ENCODE results near the gene NTM. TPM values are rescaled to one million over a fixed set of nuclear protein-coding genes. Genes with fewer than 3 reads are reported as not detected.

NTM gene
- total and polyA plus RNA-seq, 2 donors (not counting 3 experiments of a cell fraction or from before 2014, with no cell fraction given): 1.00 to 1.1 TPM

- POLR2A ChIA-PET: no interaction called here
- no peak overlapping the region for H3K9ac ChIP-seq (replicated peaks; ENCODE audit: extremely low read depth, insufficient read depth, low read length)
- no peaks in the 10 kb centered on the region for H3K79me2 ChIP-seq (ENCODE audit: control insufficient read depth, insufficient read depth, low read length)
- H2AFZ ChIP-seq (ENCODE audit: low read depth, low read length): no peak overlapping the region
- dilution Hi-C loops (cut with MboI; ENCODE audit: extremely low pct_ligation_motif_present, low sequenced_read_pairs) (no loop called here), intact Hi-C loops (cut with micrococcal nuclease) (no loop called here)
- H3K9me3 ChIP-seq (replicated peaks; ENCODE audit: control insufficient read depth, insufficient read depth, low read length): no peaks in the 10 kb centered on the region
- no TSS peak for BruUV-seq (replicated peaks)
- TF ChIP-seq POLR2A (IDR thresholded peaks at IDR 0.05; ENCODE audit: low read depth, low read length) (no peak), EZH2 (IDR thresholded peaks at IDR 0.05; ENCODE audit: borderline replicate concordance, low read depth, low read length, severe bottlenecking) (no peak), FOS (IDR thresholded peaks at IDR 0.05; ENCODE audit: borderline replicate concordance, insufficient read depth, low read length) (no peak), CTCF (IDR thresholded peaks at IDR 0.05; ENCODE audit: extremely low read depth in 1 of 2, insufficient read depth in 1 of 2, low read depth in 1 of 2, low read length in 2 of 2) (no peak), GATA2 (IDR thresholded peaks at IDR 0.05; ENCODE audit: insufficient read depth, insufficient read length, low read depth, low read length) (no peak), MAX (IDR thresholded peaks at IDR 0.05; ENCODE audit: insufficient read depth, insufficient read length) (no peak)
- FAIRE-seq (no peak), DNase-seq (ENCODE audit: low read depth, low spot score) (no peak)
- no peak overlapping the region for H3K4me2 ChIP-seq (ENCODE audit: insufficient read depth, low read length)
- H4K20me1 ChIP-seq (replicated peaks; ENCODE audit: control insufficient read depth, extremely low read depth, insufficient read depth, low read length): no peaks in the 10 kb centered on the region
- H3K27me3 ChIP-seq (ENCODE audit: control insufficient read depth in 2 of 2, insufficient read depth in 2 of 2, low read length in 2 of 2): no peaks in the 10 kb centered on the region
- H3K27ac ChIP-seq (ENCODE audit: insufficient read depth, low read depth, low read length): no peak overlapping the region
- H3K4me1 ChIP-seq (ENCODE audit: control insufficient read depth, extremely low read depth, insufficient read depth, low read length): no peaks in the 10 kb centered on the region
- H3K36me3 ChIP-seq (ENCODE audit: control insufficient read depth in 2 of 2, extremely low read depth in 1 of 2, insufficient read depth in 2 of 2, low read length in 2 of 2): no peaks in the 10 kb centered on the region
- CTCF ChIA-PET: no interaction called here
- H3K4me3 ChIP-seq (replicated peaks in 1 of 3; ENCODE audit: insufficient read depth in 1 of 3, low read depth in 1 of 3, low read length in 3 of 3): no peak overlapping the region
- H3K9me1 ChIP-seq (replicated peaks; ENCODE audit: control insufficient read depth, extremely low read depth, insufficient read depth, low read length): no peaks in the 10 kb centered on the region
Measured at GRCh38 chr11:131464461-131464860, 94.0 kb downstream of the NTM start.

GRCh38 chr11:131465039-131465438 is 94.6 kb downstream of the NTM start:
- no peaks in the 10 kb centered on the region for H3K9me3 ChIP-seq (replicated peaks; ENCODE audit: control insufficient read depth, insufficient read depth, low read length)
- H3K9me1 ChIP-seq (replicated peaks; ENCODE audit: control insufficient read depth, extremely low read depth, insufficient read depth, low read length): no peaks in the 10 kb centered on the region
- no peaks in the 10 kb centered on the region for H3K27me3 ChIP-seq (ENCODE audit: control insufficient read depth in 2 of 2, insufficient read depth in 2 of 2, low read length in 2 of 2)
- H3K79me2 ChIP-seq (ENCODE audit: control insufficient read depth, insufficient read depth, low read length): no peaks in the 10 kb centered on the region
- DNase-seq (ENCODE audit: low read depth, low spot score): no peak
- no peak overlapping the region for H2AFZ ChIP-seq (ENCODE audit: low read depth, low read length)
- no peak overlapping the region for H3K4me2 ChIP-seq (ENCODE audit: insufficient read depth, low read length)
- ChIA-PET POLR2A (no interaction called here), CTCF (no interaction called here)
- no peaks in the 10 kb centered on the region for H3K4me1 ChIP-seq (ENCODE audit: control insufficient read depth, extremely low read depth, insufficient read depth, low read length)
- no peak for FAIRE-seq
- intact Hi-C loops (cut with micrococcal nuclease): no loop called here
- dilution Hi-C loops (cut with MboI; ENCODE audit: extremely low pct_ligation_motif_present, low sequenced_read_pairs): no loop called here
- H4K20me1 ChIP-seq (replicated peaks; ENCODE audit: control insufficient read depth, extremely low read depth, insufficient read depth, low read length): no peaks in the 10 kb centered on the region
- no TSS peak for BruUV-seq (replicated peaks)
- H3K4me3 ChIP-seq (replicated peaks in 1 of 3; ENCODE audit: insufficient read depth in 1 of 3, low read depth in 1 of 3, low read length in 3 of 3): no peak overlapping the region
- no peak overlapping the region for H3K9ac ChIP-seq (replicated peaks; ENCODE audit: extremely low read depth, insufficient read depth, low read length)
- TF ChIP-seq GATA2 (IDR thresholded peaks at IDR 0.05; ENCODE audit: insufficient read depth, insufficient read length, low read depth, low read length) (no peak), FOS (IDR thresholded peaks at IDR 0.05; ENCODE audit: borderline replicate concordance, insufficient read depth, low read length) (no peak), POLR2A (IDR thresholded peaks at IDR 0.05; ENCODE audit: low read depth, low read length) (no peak), EZH2 (IDR thresholded peaks at IDR 0.05; ENCODE audit: borderline replicate concordance, low read depth, low read length, severe bottlenecking) (no peak), MYC (IDR thresholded peaks at IDR 0.05; ENCODE audit: low read depth, low read length) (no peak), CTCF (IDR thresholded peaks at IDR 0.05; ENCODE audit: extremely low read depth in 1 of 2, insufficient read depth in 1 of 2, low read depth in 1 of 2, low read length in 2 of 2) (no peak), JUN (IDR thresholded peaks at IDR 0.05; ENCODE audit: borderline replicate concordance, insufficient read depth, insufficient read length, low read depth) (no peak), MAX (IDR thresholded peaks at IDR 0.05; ENCODE audit: insufficient read depth, insufficient read length) (no peak), POLR2AphosphoS5 (IDR thresholded peaks at IDR 0.05; ENCODE audit: insufficient read depth, low read depth, low read length) (no peak)
- H3K36me3 ChIP-seq (ENCODE audit: control insufficient read depth in 2 of 2, extremely low read depth in 1 of 2, insufficient read depth in 2 of 2, low read length in 2 of 2): no peaks in the 10 kb centered on the region
- H3K27ac ChIP-seq (ENCODE audit: insufficient read depth, low read depth, low read length): no peak overlapping the region

All from endothelial cell of umbilical vein (primary cell).